Measurements from ENCODE around the gene CADPS2. TPM values are rescaled to one million over a fixed set of nuclear protein-coding genes. Genes with fewer than 3 reads are reported as not detected.

CADPS2 gene
- total and polyA plus RNA-seq, 2 of the 4 experiments (the other 2 are of a cell fraction), result 0.10 to 0.54 TPM

DNA sequence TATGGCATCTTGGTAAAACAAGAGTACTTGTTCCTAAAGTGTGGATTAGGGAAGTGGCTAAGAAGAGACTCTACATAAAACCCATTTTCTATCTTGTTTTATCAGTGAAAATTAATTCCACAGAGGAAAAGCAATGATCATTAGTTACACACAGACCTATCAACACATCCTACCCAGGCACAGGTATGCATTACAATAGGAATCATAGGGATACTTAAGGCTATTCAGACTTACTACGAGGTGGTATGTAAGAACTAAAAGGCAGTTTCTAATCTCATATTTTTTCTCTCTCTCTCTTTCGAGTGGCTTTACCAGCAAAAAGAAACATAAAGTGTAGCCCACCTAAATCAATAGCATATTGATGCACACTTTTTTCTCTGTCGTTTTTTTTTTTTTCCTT, 415.4 kb downstream of the CADPS2 start:
- Histone ChIP-seq H4K91ac (ENCODE audit: insufficient read depth, low read depth, low read length) (no peak overlapping the region), H3K27ac (ENCODE audit: insufficient read depth, low read length) (no peak overlapping the region), H2BK120ac (ENCODE audit: low read depth, low read length) (no peak overlapping the region), H3K27me3 (ENCODE audit: control insufficient read depth, insufficient read depth, low read length) (no peaks in the 10 kb centered on the region), H2AK9ac (replicated peaks; ENCODE audit: low read depth, low read length, poor library complexity) (no peak overlapping the region), H3K14ac (replicated peaks; ENCODE audit: low read depth, low read length) (no peak overlapping the region), H3K4me2 (ENCODE audit: low read depth, low read length) (no peak overlapping the region), H3K79me1 (ENCODE audit: low read depth in 1 of 2, low read length in 2 of 2) (no peaks in the 10 kb centered on the region), H2AFZ (replicated peaks; ENCODE audit: low read length, poor library complexity) (no peak overlapping the region), H3K36me3 (ENCODE audit: control insufficient read depth, insufficient read depth, low read length) (no peaks in the 10 kb centered on the region), H4K8ac (ENCODE audit: low read depth in 2 of 2, low read length in 2 of 2) (no peak overlapping the region), H2BK15ac (ENCODE audit: low read depth, low read length) (no peak overlapping the region), H4K5ac (ENCODE audit: low read depth, low read length) (no peak overlapping the region), H4K20me1 (ENCODE audit: insufficient read depth, low read length) (no peaks in the 10 kb centered on the region), H2BK5ac (ENCODE audit: low read depth, low read length, poor library complexity, severe bottlenecking) (no peak overlapping the region), H3K9ac (ENCODE audit: low read depth, low read length) (no peak overlapping the region), H3K18ac (ENCODE audit: low read depth, low read length) (no peak overlapping the region), H3K4me3 (ENCODE audit: insufficient read depth, low read depth, low read length) (no peak overlapping the region), H3K4ac (ENCODE audit: low read depth, low read length) (no peak overlapping the region), H2AK5ac (ENCODE audit: low read depth, low read length) (no peak overlapping the region), H3K9me3 (ENCODE audit: control insufficient read depth, insufficient read depth, low read length) (no peaks in the 10 kb centered on the region), H2BK20ac (ENCODE audit: low read depth, low read length) (no peak overlapping the region), H3K56ac (ENCODE audit: extremely low read depth, insufficient read depth, low read length) (no peak overlapping the region), H3K23ac (ENCODE audit: low read depth, low read length) (no peak overlapping the region), H3K4me1 (ENCODE audit: control insufficient read depth, insufficient read depth, low read length) (no peaks in the 10 kb centered on the region), H3K9me1 (ENCODE audit: insufficient read depth, low read length) (no peaks in the 10 kb centered on the region)
- ChIA-PET POLR2A (ENCODE audit: unreplicated experiment) (no interaction called here), CTCF (no interaction called here)
- in situ Hi-C loops (cut with MboI; ENCODE audit: low sequenced_read_pairs) (no loop called here), dilution Hi-C loops (cut with HindIII; ENCODE audit: low sequenced_read_pairs, unreplicated experiment) (no loop called here), intact Hi-C loops (cut with micrococcal nuclease) (no loop called here)
- BruUV-seq (replicated peaks), result no TSS peak
- TF ChIP-seq RFX5 (IDR thresholded peaks at IDR 0.05; ENCODE audit: low read depth, low read length) (no peak), MAFK (IDR thresholded peaks at IDR 0.05; ENCODE audit: low read depth, low read length) (no peak), RCOR1 (IDR thresholded peaks at IDR 0.05; ENCODE audit: insufficient replicate concordance, low read length) (no peak), SMC3 (IDR thresholded peaks at IDR 0.05; ENCODE audit: low read depth, low read length) (no peak), BHLHE40 (IDR thresholded peaks at IDR 0.05; ENCODE audit: low read depth, low read length) (no peak), RAD21 (IDR thresholded peaks at IDR 0.05; ENCODE audit: low read length) (no peak), MAZ (IDR thresholded peaks at IDR 0.05; ENCODE audit: borderline replicate concordance, low read depth, low read length) (no peak), FOS (IDR thresholded peaks at IDR 0.05; ENCODE audit: low read depth, low read length) (no peak), CEBPB (IDR thresholded peaks at IDR 0.05; ENCODE audit: low read depth, low read length) (no peak), NFE2L2 (IDR thresholded peaks at IDR 0.05; ENCODE audit: low read depth, low read length) (no peak)
- TF ChIP-seq, protein P1, sequence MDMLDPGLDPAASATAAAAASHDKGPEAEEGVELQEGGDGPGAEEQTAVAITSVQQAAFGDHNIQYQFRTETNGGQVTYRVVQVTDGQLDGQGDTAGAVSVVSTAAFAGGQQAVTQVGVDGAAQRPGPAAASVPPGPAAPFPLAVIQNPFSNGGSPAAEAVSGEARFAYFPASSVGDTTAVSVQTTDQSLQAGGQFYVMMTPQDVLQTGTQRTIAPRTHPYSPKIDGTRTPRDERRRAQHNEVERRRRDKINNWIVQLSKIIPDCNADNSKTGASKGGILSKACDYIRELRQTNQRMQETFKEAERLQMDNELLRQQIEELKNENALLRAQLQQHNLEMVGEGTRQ (IDR thresholded peaks at IDR 0.05; ENCODE audit: low read depth, low read length), result no peak
- TF ChIP-seq, protein P2, sequence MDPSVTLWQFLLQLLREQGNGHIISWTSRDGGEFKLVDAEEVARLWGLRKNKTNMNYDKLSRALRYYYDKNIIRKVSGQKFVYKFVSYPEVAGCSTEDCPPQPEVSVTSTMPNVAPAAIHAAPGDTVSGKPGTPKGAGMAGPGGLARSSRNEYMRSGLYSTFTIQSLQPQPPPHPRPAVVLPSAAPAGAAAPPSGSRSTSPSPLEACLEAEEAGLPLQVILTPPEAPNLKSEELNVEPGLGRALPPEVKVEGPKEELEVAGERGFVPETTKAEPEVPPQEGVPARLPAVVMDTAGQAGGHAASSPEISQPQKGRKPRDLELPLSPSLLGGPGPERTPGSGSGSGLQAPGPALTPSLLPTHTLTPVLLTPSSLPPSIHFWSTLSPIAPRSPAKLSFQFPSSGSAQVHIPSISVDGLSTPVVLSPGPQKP (IDR thresholded peaks at IDR 0.05; ENCODE audit: borderline replicate concordance, low read depth, low read length), result no peak
- TF ChIP-seq, protein P3, sequence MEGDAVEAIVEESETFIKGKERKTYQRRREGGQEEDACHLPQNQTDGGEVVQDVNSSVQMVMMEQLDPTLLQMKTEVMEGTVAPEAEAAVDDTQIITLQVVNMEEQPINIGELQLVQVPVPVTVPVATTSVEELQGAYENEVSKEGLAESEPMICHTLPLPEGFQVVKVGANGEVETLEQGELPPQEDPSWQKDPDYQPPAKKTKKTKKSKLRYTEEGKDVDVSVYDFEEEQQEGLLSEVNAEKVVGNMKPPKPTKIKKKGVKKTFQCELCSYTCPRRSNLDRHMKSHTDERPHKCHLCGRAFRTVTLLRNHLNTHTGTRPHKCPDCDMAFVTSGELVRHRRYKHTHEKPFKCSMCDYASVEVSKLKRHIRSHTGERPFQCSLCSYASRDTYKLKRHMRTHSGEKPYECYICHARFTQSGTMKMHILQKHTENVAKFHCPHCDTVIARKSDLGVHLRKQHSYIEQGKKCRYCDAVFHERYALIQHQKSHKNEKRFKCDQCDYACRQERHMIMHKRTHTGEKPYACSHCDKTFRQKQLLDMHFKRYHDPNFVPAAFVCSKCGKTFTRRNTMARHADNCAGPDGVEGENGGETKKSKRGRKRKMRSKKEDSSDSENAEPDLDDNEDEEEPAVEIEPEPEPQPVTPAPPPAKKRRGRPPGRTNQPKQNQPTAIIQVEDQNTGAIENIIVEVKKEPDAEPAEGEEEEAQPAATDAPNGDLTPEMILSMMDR (conservative IDR thresholded peaks at IDR 0.05; ENCODE audit: low read depth, low read length), result no peak
- DNase-seq (no peak), ATAC-seq (ENCODE audit: low read depth) (no peak)
- no CpG with 5 or more reads among the region's 3 CpGs for WGBS, 2 experiments (ENCODE audit: extremely low coverage in 2 of 2, insufficient read length in 1 of 2)
